ENCODE results near the gene POU6F1. TPM values are rescaled to one million over a fixed set of nuclear protein-coding genes. Genes with fewer than 3 reads are reported as not detected.

Gene POU6F1
- total and polyA plus RNA-seq, 9 of the 15 experiments (the other 6 are each of a cell fraction or from before 2014, with no cell fraction given), result 0.14 to 3.3 (median 1.1) TPM

DNA sequence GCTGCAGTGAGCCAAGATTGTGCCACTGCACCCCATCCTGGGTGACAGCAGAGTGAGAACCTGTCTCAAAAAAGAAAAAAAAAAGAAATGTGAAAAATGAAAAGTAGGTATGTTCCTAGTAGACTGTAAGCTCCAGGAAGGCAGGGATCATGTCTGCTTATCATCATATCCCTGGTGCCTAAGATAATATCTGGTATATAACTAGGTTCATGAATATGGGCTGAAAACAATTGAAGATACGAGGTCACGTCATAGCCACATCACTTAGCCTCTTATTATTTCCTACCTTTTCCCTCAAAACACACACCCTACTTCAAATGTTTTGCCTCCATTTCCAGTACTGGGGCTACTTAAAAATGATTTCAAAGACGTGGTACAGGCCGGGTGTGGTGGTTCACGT, 3.0 kb downstream of the POU6F1 start:
- no TSS peak for BruUV-seq (replicated peaks)
- no peak for FAIRE-seq
- ChIA-PET CTCF (ENCODE audit: low intra/inter-chr PET ratio) (no interaction called here), POLR2A (interaction anchor here (0.6 to 0.9 kb wide), 2 partner anchors 24 to 228 kb away, joined by 3 to 5 read pairs; partner anchors contain the start of gene DAZAP2)
- no peak overlapping the region for H2AFZ ChIP-seq (ENCODE audit: low read depth, low read length)
- DNase-seq (ENCODE audit: extremely low read depth in 1 of 4, low spot score in 3 of 4), result no peak
- H3K79me2 ChIP-seq (ENCODE audit: control insufficient read depth, insufficient read depth, low read length), result peaks cover 19% of the 10 kb centered on the region
- no peaks in the 10 kb centered on the region for H3K36me3 ChIP-seq (ENCODE audit: control insufficient read depth, insufficient read depth, low read length)
- intact Hi-C loops (cut with micrococcal nuclease), result no loop called here
- H3K4me2 ChIP-seq (ENCODE audit: insufficient read depth, low read length), result no peak overlapping the region
- TF ChIP-seq HMGN3 (IDR thresholded peaks at IDR 0.05; ENCODE audit: borderline replicate concordance, extremely low read depth, insufficient read length, low read depth, low read length), result no peak
- peak; percentile 63 for TF ChIP-seq ZNF316 (IDR thresholded peaks at IDR 0.05)
- TF ChIP-seq TRIM24 (IDR thresholded peaks at IDR 0.05), result 0 out of 4 replicates have a peak, but pooled peaks of 1 of the 2 experiments have one; percentile 41
- H3K4me1 ChIP-seq (replicated peaks in 1 of 2; ENCODE audit: control insufficient read depth in 2 of 2, insufficient read depth in 2 of 2, low read length in 2 of 2), result peaks cover 17 to 18% of the 10 kb centered on the region in 2 experiments; a peak in 4 of 5 replicates
- in situ Hi-C loops (cut with MboI), result no loop called here
- no peaks in the 10 kb centered on the region for H4K20me1 ChIP-seq (replicated peaks; ENCODE audit: control insufficient read depth, insufficient read depth, low read length)
- H3K27ac ChIP-seq (ENCODE audit: extremely low read depth, low read depth, low read length), result no peak overlapping the region
- H3K9ac ChIP-seq (ENCODE audit: insufficient read depth in 1 of 2, low read depth in 2 of 2, low read length in 2 of 2), result no peak overlapping the region
- H3K9me3 ChIP-seq (replicated peaks; ENCODE audit: control insufficient read depth, insufficient read depth, low read depth, low read length), result no peaks in the 10 kb centered on the region
- WGBS (ENCODE audit: insufficient coverage, low coverage, missing lambda C conversion rate), result 74% methylated on average over 5 of the region's 5 CpGs
- no peaks in the 10 kb centered on the region for H3K27me3 ChIP-seq (ENCODE audit: control insufficient read depth in 2 of 2, insufficient read depth in 2 of 2, low read length in 2 of 2)
- ATAC-seq, result no peak
- H3K4me3 ChIP-seq, result no peak overlapping the region
- H3K9me1 ChIP-seq (ENCODE audit: control insufficient read depth, insufficient read depth, low read length), result no peaks in the 10 kb centered on the region

DNA sequence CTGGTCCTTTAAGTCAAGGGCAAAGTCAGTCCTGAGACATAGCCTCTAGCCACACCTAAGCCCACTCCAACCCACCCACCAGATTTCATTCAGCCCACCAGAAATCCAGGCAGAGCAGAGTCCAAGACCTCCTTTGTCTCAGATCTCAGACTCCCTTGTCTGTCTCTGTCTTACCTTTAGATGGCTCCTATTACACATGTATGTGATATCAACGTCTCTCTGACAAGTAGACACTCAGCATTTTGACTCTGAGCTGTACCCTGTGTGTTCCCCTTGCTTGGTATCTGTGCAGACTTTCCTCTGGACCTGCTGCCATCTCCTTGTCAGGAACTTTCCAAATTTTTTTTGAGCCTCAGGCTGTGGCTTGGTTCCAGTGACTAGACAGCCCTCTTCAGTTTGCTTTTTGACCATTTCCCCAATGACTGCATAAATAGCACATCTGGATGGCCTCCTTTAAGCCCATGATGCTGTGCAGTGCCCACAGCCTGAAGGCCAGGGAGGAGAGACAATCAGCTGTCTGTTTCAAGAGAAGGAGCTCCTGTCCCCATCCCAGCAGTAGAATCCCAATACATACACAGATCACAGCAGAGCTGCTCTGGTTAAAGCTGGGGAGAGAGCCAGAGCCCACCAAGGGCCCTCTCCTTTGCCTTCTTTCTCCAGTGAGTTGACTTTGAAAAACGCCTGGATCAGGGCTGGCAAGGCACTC, 7.0 kb downstream of the POU6F1 start:
- Histone ChIP-seq H3K27ac (ENCODE audit: extremely low read depth, low read depth, low read length) (no peak overlapping the region), H3K4me2 (ENCODE audit: insufficient read depth, low read length) (no peak overlapping the region), H3K36me3 (ENCODE audit: control insufficient read depth, insufficient read depth, low read length) (no peaks in the 10 kb centered on the region), H3K9ac (ENCODE audit: insufficient read depth in 1 of 2, low read depth in 2 of 2, low read length in 2 of 2) (peak overlapping the region in 1 of 2 experiments; percentile 28; a peak in 1 of 4 replicates), H3K79me2 (ENCODE audit: control insufficient read depth, insufficient read depth, low read length) (no peaks in the 10 kb centered on the region), H3K9me3 (replicated peaks; ENCODE audit: control insufficient read depth, insufficient read depth, low read depth, low read length) (no peaks in the 10 kb centered on the region), H3K9me1 (ENCODE audit: control insufficient read depth, insufficient read depth, low read length) (no peaks in the 10 kb centered on the region), H4K20me1 (replicated peaks; ENCODE audit: control insufficient read depth, insufficient read depth, low read length) (no peaks in the 10 kb centered on the region), H3K27me3 (ENCODE audit: control insufficient read depth in 2 of 2, insufficient read depth in 2 of 2, low read length in 2 of 2) (no peaks in the 10 kb centered on the region), H3K4me1 (replicated peaks in 1 of 2; ENCODE audit: control insufficient read depth in 2 of 2, insufficient read depth in 2 of 2, low read length in 2 of 2) (no peaks in the 10 kb centered on the region; a peak in 1 of 5 replicates), H2AFZ (ENCODE audit: low read depth, low read length) (no peak overlapping the region), H3K4me3 (no peak overlapping the region)
- WGBS (ENCODE audit: insufficient coverage, low coverage, missing lambda C conversion rate), result 5% methylated on average over 2 of the region's 2 CpGs
- DNase-seq (ENCODE audit: extremely low read depth in 1 of 4, low spot score in 3 of 4) (no peak), ATAC-seq (peak; percentile 65), FAIRE-seq (peak; percentile 48)
- POLR2A ChIA-PET, result interaction anchor here (0.7 to 1.3 kb wide), 4 partner anchors 11 to 151 kb away, joined by 3 to 6 read pairs (median 4); partner anchors contain the start of gene CSRNP2
- intact Hi-C loops (cut with micrococcal nuclease) (no loop called here), in situ Hi-C loops (cut with MboI) (no loop called here)
- no TSS peak for BruUV-seq (replicated peaks)
- TF ChIP-seq, protein P1, sequence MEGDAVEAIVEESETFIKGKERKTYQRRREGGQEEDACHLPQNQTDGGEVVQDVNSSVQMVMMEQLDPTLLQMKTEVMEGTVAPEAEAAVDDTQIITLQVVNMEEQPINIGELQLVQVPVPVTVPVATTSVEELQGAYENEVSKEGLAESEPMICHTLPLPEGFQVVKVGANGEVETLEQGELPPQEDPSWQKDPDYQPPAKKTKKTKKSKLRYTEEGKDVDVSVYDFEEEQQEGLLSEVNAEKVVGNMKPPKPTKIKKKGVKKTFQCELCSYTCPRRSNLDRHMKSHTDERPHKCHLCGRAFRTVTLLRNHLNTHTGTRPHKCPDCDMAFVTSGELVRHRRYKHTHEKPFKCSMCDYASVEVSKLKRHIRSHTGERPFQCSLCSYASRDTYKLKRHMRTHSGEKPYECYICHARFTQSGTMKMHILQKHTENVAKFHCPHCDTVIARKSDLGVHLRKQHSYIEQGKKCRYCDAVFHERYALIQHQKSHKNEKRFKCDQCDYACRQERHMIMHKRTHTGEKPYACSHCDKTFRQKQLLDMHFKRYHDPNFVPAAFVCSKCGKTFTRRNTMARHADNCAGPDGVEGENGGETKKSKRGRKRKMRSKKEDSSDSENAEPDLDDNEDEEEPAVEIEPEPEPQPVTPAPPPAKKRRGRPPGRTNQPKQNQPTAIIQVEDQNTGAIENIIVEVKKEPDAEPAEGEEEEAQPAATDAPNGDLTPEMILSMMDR (IDR thresholded peaks at IDR 0.05 in 2 of 3, conservative IDR thresholded peaks at IDR 0.05 in 1 of 3; ENCODE audit: insufficient read depth in 2 of 3, low read depth in 1 of 3, low read length in 3 of 3), result peak in 1 of 3 experiments; percentile 3; a peak in 1 of 6 replicates
- no peak for TF ChIP-seq POLR3A (IDR thresholded peaks at IDR 0.05; ENCODE audit: borderline replicate concordance, extremely low read depth, insufficient read depth, insufficient read length)
- CTCF ChIA-PET (ENCODE audit: low intra/inter-chr PET ratio), result no interaction called here

Data from K562 (cell line).